ENCODE results near the gene BACH2. TPM values are rescaled to one million over a fixed set of nuclear protein-coding genes. Genes with fewer than 3 reads are reported as not detected.

BACH2 gene
- total and polyA plus RNA-seq, 2 of the 8 experiments (the other 6 are each of a cell fraction or from before 2014, with no cell fraction given) = 1.9 to 5.9 TPM

GRCh38 chr6:90019216-90019615, 277.4 kb downstream of the BACH2 start:
- no peak overlapping the region for H2BK15ac ChIP-seq (ENCODE audit: low read length)
- FAIRE-seq (no peak), DNase-seq (ENCODE audit: low read depth in 1 of 2, low spot score in 2 of 2) (no peak)
- WGBS, 2 experiments (ENCODE audit: extremely low coverage in 1 of 2, insufficient coverage in 1 of 2, insufficient read length in 1 of 2, insufficient replicate concordance in 2 of 2, low coverage in 1 of 2, low lambda C conversion rate in 2 of 2, missing lambda C conversion rate in 1 of 2) = 100% methylated on average over 1 of the region's 1 CpG; no CpG with 5 or more reads in 1 of the 2 experiments
- no peaks in the 10 kb centered on the region for H3K23me2 ChIP-seq (ENCODE audit: low read depth, low read length)
- ChIA-PET CTCF (ENCODE audit: partially characterized antibody) (interaction anchor here (0.7 to 1.2 kb wide), 2 partner anchors 19 to 159 kb away, joined by 3 read pairs; no protein-coding TSS in a partner anchor), POLR2A (ENCODE audit: partially characterized antibody) (no interaction called here)
- no peak overlapping the region for H3K27ac ChIP-seq (ENCODE audit: low read depth, low read length)
- H3K56ac ChIP-seq (replicated peaks; ENCODE audit: insufficient read length, low read depth, low read length) = no peak overlapping the region
- H2AFZ ChIP-seq (ENCODE audit: low read length) = no peak overlapping the region
- no peak overlapping the region for H3K14ac ChIP-seq (ENCODE audit: insufficient read length)
- no peak overlapping the region for H3K23ac ChIP-seq (ENCODE audit: insufficient read length)
- no peak overlapping the region for H2BK20ac ChIP-seq (ENCODE audit: low read length)
- no peaks in the 10 kb centered on the region for H3K36me3 ChIP-seq (ENCODE audit: control insufficient read depth in 2 of 4, insufficient read depth in 4 of 4, low read length in 3 of 4)
- no peaks in the 10 kb centered on the region for H3K9me3 ChIP-seq (ENCODE audit: insufficient read depth in 2 of 2, low read depth in 1 of 2, low read length in 1 of 2)
- no peaks in the 10 kb centered on the region for H3K79me1 ChIP-seq (ENCODE audit: low read depth, low read length)
- no peak overlapping the region for H2BK5ac ChIP-seq (ENCODE audit: low read depth, low read length)
- no peak overlapping the region for H2BK120ac ChIP-seq (replicated peaks; ENCODE audit: low read depth, low read length)
- H4K20me1 ChIP-seq (replicated peaks in 1 of 2; ENCODE audit: control insufficient read depth in 1 of 2, insufficient read depth in 2 of 2, low read length in 2 of 2) = no peaks in the 10 kb centered on the region
- H4K5ac ChIP-seq (ENCODE audit: insufficient read length, low read depth, low read length) = no peak overlapping the region
- H2BK12ac ChIP-seq (ENCODE audit: low read depth, low read length) = no peak overlapping the region
- no peak overlapping the region for H4K8ac ChIP-seq (ENCODE audit: extremely low read depth, insufficient read depth, low read length)
- H3K79me2 ChIP-seq (ENCODE audit: control insufficient read depth in 1 of 2, insufficient read depth in 2 of 2, low read length in 2 of 2) = no peaks in the 10 kb centered on the region
- no peak overlapping the region for H3K4ac ChIP-seq (replicated peaks; ENCODE audit: insufficient read length, low read depth, low read length)
- H3K4me2 ChIP-seq (ENCODE audit: insufficient read depth in 1 of 2, low read depth in 2 of 2, low read length in 2 of 2) = no peak overlapping the region
- H3K9ac ChIP-seq (replicated peaks in 1 of 4; ENCODE audit: extremely low read depth in 1 of 4, low read depth in 3 of 4, low read length in 3 of 4) = no peak overlapping the region
- H3K27me3 ChIP-seq (replicated peaks in 1 of 4; ENCODE audit: control insufficient read depth in 3 of 4, extremely low read depth in 1 of 4, insufficient read depth in 3 of 4, low read length in 3 of 4) = no peaks in the 10 kb centered on the region
- H4K91ac ChIP-seq (replicated peaks; ENCODE audit: insufficient read length, low read length) = no peak overlapping the region
- H3K18ac ChIP-seq (ENCODE audit: extremely low read depth, low read length) = no peak overlapping the region
- no peak overlapping the region for H3K4me3 ChIP-seq (ENCODE audit: extremely low read depth in 1 of 4, insufficient read depth in 2 of 4, low read depth in 3 of 4, low read length in 4 of 4)
- no peaks in the 10 kb centered on the region for H3K4me1 ChIP-seq (replicated peaks in 1 of 4; ENCODE audit: control insufficient read depth in 3 of 4, insufficient read depth in 4 of 4, low read length in 3 of 4)
- no peak overlapping the region for H2AK5ac ChIP-seq (ENCODE audit: low read depth, low read length)
- TF ChIP-seq BRCA1 (IDR thresholded peaks at IDR 0.05; ENCODE audit: low read depth, low read length) (no peak), SP2 (IDR thresholded peaks at IDR 0.05; ENCODE audit: low read length) (no peak), CBX8 (IDR thresholded peaks at IDR 0.05; ENCODE audit: borderline replicate concordance, low read depth, low read length) (no peak), CREB1 (IDR thresholded peaks at IDR 0.05) (no peak), TBP (IDR thresholded peaks at IDR 0.05; ENCODE audit: low read depth, low read length) (no peak), JUND (IDR thresholded peaks at IDR 0.05; ENCODE audit: low read length) (no peak), YY1 (IDR thresholded peaks at IDR 0.05; ENCODE audit: low read depth, low read length) (no peak), SP4 (IDR thresholded peaks at IDR 0.05; ENCODE audit: low read length) (no peak), SP1 (IDR thresholded peaks at IDR 0.05; ENCODE audit: low read depth, low read length) (no peak), ATF2 (IDR thresholded peaks at IDR 0.05; ENCODE audit: low read length) (no peak), E2F6 (IDR thresholded peaks at IDR 0.05) (no peak), ZNF274 (IDR thresholded peaks at IDR 0.05; ENCODE audit: borderline replicate concordance, extremely low read depth, low read length) (no peak), RXRA (IDR thresholded peaks at IDR 0.05; ENCODE audit: insufficient read depth, low read depth, low read length) (no peak)
